Suprapubic skin (tissue), 3 donors: Measurements from ENCODE around the gene RASD2.

ENCODE experiments used
- CTCF ChIP-seq, 2 donors: fragments of 200-600 bp in 1 of 2; fragments of 450-650 bp in 1 of 2; sonication (generic) in 1 of 2; IDR thresholded peaks; one replicate each; pipeline ENCODE4 v1.5.1; 2016 to 2019; ENCODE audit warnings: antibody characterized with exemption in 2 of 2, mild to moderate bottlenecking in 1 of 2, moderate library complexity in 1 of 2
- POLR2A ChIP-seq, 2 donors: fragments of 450-650 bp; IDR thresholded peaks; one replicate each; pipeline ENCODE4 v1.6.1; 2017; ENCODE audit warnings: antibody characterized with exemption in 2 of 2, mild to moderate bottlenecking in 2 of 2, moderate library complexity in 2 of 2

DNA sequence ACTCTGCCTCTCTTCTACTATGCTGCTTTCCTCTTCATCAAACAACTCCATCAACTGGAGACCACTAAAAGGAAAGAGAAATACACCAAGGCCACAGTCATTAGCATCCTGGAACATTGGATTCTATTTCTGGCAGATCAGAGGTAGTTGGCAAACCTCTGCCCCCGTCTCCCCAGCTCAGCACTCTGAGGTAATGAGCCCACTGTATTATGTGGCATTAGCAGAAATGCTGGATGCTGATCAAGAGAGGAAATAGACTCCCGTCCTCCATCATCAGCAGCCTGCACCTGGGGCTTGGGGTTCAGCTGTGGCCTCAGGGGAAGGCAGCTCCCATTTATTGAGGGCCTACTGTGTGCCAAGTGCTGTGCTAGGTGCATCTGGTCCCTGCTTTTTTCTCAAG, 9.0 kb upstream of the RASD2 start:
- TF ChIP-seq CTCF (IDR thresholded peaks at IDR 0.05), result no peak
- no peak for TF ChIP-seq POLR2A (IDR thresholded peaks at IDR 0.05)
